Mesothelial cell of epicardium (in vitro differentiated cells): ENCODE results near the gene CTNNA3. TPM values are rescaled to one million over a fixed set of nuclear protein-coding genes. Genes with fewer than 3 reads are reported as not detected.
"Not testable (repeated sequence)": the region's sequence is repeated elsewhere in the genome, so short reads cannot be mapped to it uniquely, and the experiment has no call there.

Source experiments
- DNase-seq, 2 experiments: peaks; one replicate each; pipeline ENCODE4 v3.0.0; 2021; ENCODE audit warnings: low spot score in 2 of 2; ENCODE audit not compliant: unreplicated experiment in 2 of 2
- H3K27ac Mint-ChIP-seq: 2 replicates; pipeline ENCODE4 v1.8.0; 2021; ENCODE audit warnings: mixed read lengths
- H3K27me3 Mint-ChIP-seq: 2 replicates; pipeline ENCODE4 v1.8.0; 2021; ENCODE audit warnings: low read depth, mixed read lengths
- H3K36me3 Mint-ChIP-seq: 2 replicates; pipeline ENCODE4 v1.8.0; 2021; ENCODE audit warnings: mixed read lengths
- H3K4me1 Mint-ChIP-seq: 2 replicates; pipeline ENCODE4 v1.8.0; 2021; ENCODE audit warnings: mixed read lengths
- H3K4me3 Mint-ChIP-seq: 2 replicates; pipeline ENCODE4 v1.8.0; 2021; ENCODE audit warnings: mild to moderate bottlenecking, moderate library complexity, mixed read lengths
- H3K9me3 Mint-ChIP-seq: 2 replicates; pipeline ENCODE4 v1.8.0; 2021; ENCODE audit warnings: mixed read lengths
- total RNA-seq: library from RNA; stranded (reverse); gene quantifications from 3 replicates; pipeline ENCODE4 v1.2.1, GENCODE V29; 2021
- TF ChIP-seq, protein P1 (sequence below): fragments of 200-600 bp; sonication (generic); IDR thresholded peaks from one replicate; pipeline ENCODE4 v1.5.0; 2021; ENCODE audit warnings: antibody characterized with exemption; ENCODE audit not compliant: unreplicated experiment

The CTNNA3 gene
- total RNA-seq, 1 donor from 2014 or later, result 14.2 TPM

DNA sequence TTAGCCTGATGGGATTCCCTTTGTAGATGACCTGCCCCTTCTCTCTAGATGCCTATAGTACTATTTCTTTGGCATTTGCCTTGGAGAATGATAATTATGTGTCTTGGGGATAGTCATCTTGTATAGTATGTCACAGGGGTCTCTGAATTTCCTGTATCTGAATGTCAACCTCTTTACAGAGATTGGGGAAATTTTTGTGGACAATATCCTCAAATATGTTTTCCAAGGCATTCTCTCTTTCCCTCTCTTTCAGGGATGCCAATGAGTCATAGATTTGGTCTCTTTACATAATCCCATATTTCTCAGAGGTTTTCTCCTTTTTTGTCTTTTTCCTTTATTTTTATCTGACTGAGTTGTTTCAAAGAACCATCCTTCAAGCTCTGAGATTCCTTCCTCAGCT lies 99.4 kb downstream of the CTNNA3 start:
- no peak overlapping the region for H3K27ac Mint-ChIP-seq

DNA sequence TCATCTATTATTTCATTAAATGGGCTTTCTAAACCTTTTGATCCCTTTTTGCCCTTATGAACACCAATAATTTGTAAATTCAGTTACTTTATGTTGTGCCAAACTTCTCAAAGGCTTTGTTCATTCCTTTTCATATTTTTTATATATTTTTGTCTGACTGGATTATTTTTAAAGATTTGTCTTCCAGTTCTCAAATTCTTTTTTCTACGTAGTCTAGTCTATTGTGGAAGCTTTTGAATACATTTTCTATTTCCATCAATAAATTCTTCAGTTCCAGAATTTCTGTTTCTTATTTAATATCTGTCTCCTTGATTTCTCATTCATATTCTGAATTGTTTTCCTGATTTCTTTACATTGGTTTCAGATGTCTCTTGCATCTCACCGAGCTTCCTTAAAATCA lies 108.2 kb downstream of the CTNNA3 start:
- no peak for DNase-seq
- TF ChIP-seq, protein P1, sequence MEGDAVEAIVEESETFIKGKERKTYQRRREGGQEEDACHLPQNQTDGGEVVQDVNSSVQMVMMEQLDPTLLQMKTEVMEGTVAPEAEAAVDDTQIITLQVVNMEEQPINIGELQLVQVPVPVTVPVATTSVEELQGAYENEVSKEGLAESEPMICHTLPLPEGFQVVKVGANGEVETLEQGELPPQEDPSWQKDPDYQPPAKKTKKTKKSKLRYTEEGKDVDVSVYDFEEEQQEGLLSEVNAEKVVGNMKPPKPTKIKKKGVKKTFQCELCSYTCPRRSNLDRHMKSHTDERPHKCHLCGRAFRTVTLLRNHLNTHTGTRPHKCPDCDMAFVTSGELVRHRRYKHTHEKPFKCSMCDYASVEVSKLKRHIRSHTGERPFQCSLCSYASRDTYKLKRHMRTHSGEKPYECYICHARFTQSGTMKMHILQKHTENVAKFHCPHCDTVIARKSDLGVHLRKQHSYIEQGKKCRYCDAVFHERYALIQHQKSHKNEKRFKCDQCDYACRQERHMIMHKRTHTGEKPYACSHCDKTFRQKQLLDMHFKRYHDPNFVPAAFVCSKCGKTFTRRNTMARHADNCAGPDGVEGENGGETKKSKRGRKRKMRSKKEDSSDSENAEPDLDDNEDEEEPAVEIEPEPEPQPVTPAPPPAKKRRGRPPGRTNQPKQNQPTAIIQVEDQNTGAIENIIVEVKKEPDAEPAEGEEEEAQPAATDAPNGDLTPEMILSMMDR, result no peak
- Mint-ChIP-seq H3K4me3 (no peak overlapping the region), H3K36me3 (no peaks in the 10 kb centered on the region), H3K27me3 (no peaks in the 10 kb centered on the region), H3K27ac (no peak overlapping the region), H3K9me3 (peaks cover 47% of the 10 kb centered on the region), H3K4me1 (no peaks in the 10 kb centered on the region)

More for the DNA sequence above, 99.4 kb downstream of the CTNNA3 start:
- no peaks in the 10 kb centered on the region for H3K4me1 Mint-ChIP-seq
- no peak overlapping the region for H3K4me3 Mint-ChIP-seq
- H3K9me3 Mint-ChIP-seq, result peaks cover 28% of the 10 kb centered on the region
- no peaks in the 10 kb centered on the region for H3K36me3 Mint-ChIP-seq
- TF ChIP-seq, protein P1, result no peak
- H3K27me3 Mint-ChIP-seq, result no peaks in the 10 kb centered on the region
- DNase-seq, result no peak

DNA sequence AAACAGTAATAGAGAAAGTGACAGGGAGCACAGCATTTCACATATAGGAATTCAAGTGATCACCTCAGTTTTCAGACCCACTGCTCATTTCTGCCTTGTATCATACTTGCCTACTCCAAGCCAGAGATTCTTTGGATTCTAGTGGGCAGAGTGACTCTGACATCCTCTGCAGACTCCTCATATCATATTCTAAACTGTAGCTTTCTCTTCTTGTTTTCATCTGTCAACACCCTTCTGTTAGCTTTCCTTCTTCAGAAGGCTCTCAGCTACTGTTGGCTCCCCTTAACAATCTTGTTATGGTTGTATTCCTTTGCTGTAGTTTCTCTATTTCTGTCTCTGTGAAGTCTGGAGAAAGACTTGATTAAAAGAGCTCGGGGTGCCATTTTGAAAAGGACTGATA lies 120.5 kb downstream of the CTNNA3 start:
- Mint-ChIP-seq H3K9me3 (no peaks in the 10 kb centered on the region), H3K27me3 (no peaks in the 10 kb centered on the region), H3K4me3 (no peak overlapping the region), H3K36me3 (no peaks in the 10 kb centered on the region), H3K4me1 (peaks cover 5% of the 10 kb centered on the region), H3K27ac (no peak overlapping the region)
- TF ChIP-seq, protein P1, result no peak
- DNase-seq, result no peak

DNA sequence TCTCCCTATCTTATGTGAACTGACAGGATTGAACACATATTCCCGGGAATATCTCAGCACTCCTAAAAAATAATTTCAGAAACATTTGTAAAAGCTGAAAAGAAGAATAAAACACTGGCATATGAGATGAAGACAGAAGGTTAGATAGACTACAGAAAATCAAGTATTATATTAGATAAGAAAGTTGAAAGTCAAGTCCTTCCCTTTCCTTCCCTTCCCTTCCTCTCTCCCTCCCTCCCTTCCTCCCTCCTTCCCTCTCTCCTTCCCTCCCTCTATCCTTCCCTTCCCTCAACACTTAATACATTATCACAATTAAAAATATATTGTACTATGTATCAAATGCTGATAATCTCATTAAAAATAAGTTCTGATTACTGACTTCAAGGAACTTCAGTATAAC lies 122.5 kb downstream of the CTNNA3 start:
- TF ChIP-seq, protein P1, result no peak
- Mint-ChIP-seq H3K4me3 (no peak overlapping the region), H3K9me3 (no peaks in the 10 kb centered on the region), H3K27ac (no peak overlapping the region), H3K36me3 (no peaks in the 10 kb centered on the region), H3K4me1 (peaks cover 5% of the 10 kb centered on the region), H3K27me3 (no peaks in the 10 kb centered on the region)
- DNase-seq, result no peak

DNA sequence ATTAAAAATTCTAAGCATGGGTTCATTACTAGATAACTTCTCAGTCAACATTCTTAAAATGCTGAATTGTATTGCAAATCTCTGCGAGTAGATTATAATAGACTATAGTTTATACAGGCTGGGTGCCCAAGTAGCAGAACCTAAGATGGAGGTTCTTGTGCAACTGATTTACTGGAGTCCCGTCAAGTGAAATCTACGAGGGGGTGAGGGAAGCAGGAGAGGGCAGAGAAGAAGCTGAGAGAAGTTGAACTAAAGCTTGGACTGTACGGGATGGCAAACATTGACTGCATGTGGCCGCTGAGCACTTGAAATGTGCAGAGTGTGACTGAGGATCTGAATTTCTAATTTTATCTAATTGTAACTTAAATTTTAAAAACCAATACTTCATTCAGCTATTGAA lies 124.5 kb downstream of the CTNNA3 start:
- Mint-ChIP-seq H3K4me1 (peaks cover 5% of the 10 kb centered on the region), H3K4me3 (no peak overlapping the region), H3K27ac (no peak overlapping the region), H3K36me3 (no peaks in the 10 kb centered on the region), H3K27me3 (no peaks in the 10 kb centered on the region), H3K9me3 (no peaks in the 10 kb centered on the region)
- no peak for DNase-seq
- TF ChIP-seq, protein P1, result no peak

DNA sequence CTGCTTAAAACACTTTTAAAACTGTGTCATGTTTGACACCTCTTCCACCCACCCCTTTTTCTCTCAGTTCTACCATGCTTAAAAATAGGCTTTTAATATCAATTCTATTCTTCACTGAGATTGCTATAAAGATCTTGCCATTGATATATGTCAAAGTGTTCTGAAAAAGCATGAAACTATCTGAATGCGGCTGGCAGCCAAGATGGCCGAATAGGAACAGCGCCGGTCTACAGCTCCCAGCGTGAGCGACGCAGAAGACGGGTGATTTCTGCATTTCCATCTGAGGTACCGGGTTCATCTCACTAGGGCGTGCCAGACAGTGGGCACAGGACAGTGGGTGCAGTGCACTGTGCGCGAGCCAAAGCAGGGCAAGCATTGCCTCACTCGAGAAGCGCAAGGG lies 137.7 kb downstream of the CTNNA3 start:
- peaks cover 42% of the 10 kb centered on the region for H3K9me3 Mint-ChIP-seq
- DNase-seq, H3K27me3 Mint-ChIP-seq, H3K4me1 Mint-ChIP-seq, H3K4me3 Mint-ChIP-seq, H3K27ac Mint-ChIP-seq, H3K36me3 Mint-ChIP-seq: not testable (repeated sequence)
